K562 (cell line): ENCODE measurements around the gene VARS1. TPM values are rescaled to one million over a fixed set of nuclear protein-coding genes. Genes with fewer than 3 reads are reported as not detected.

Experiments used
- CBX3 ChIP-seq, 2 experiments: IDR thresholded peaks; 1 replicate in 1 of 2; 2 replicates in 1 of 2; pipeline ENCODE4 v1.6.1; 2012; ENCODE audit warnings: inconsistent platforms in 2 of 2, low read length in 2 of 2, borderline replicate concordance in 1 of 2, control low read depth in 1 of 2
- CREBBP ChIP-seq: IDR thresholded peaks from one replicate; pipeline ENCODE4 v1.6.1; 2012; ENCODE audit warnings: low read depth, mild to moderate bottlenecking, control low read depth, inconsistent platforms, low read length
- CXXC5 ChIP-seq: fragments of 250-450 bp; sonication (Bioruptor Pico); IDR thresholded peaks from 2 replicates; pipeline ENCODE4 v1.8.0; 2022; ENCODE audit warnings: inconsistent platforms, mild to moderate bottlenecking, moderate library complexity
- ETV1 ChIP-seq: fragments of 450-650 bp; conservative IDR thresholded peaks from 2 replicates; pipeline ENCODE4 v1.6.1; 2016; ENCODE audit warnings: missing genetic modification characterization, control low read depth, low read depth, missing compliant biosample characterization
- EZH2 ChIP-seq: IDR thresholded peaks from 2 replicates; pipeline ENCODE4 v1.6.1; 2012; ENCODE audit warnings: low read depth, mild to moderate bottlenecking, inconsistent platforms, low read length, borderline replicate concordance
- FOSL1 ChIP-seq: fragments of 200-800 bp; sonication (Bioruptor generic); conservative IDR thresholded peaks from 2 replicates; pipeline ENCODE4 v1.6.1; 2016; ENCODE audit warnings: missing genetic modification characterization, missing compliant biosample characterization
- HSF4 ChIP-seq: fragments of 250-450 bp; sonication (Bioruptor Pico); IDR thresholded peaks from 2 replicates; pipeline ENCODE4 v2.1.2; 2022; ENCODE audit warnings: mild to moderate bottlenecking, moderate library complexity, borderline replicate concordance
- L3MBTL2 ChIP-seq: fragments of 450-650 bp; IDR thresholded peaks from 2 replicates; pipeline ENCODE4 v1.6.1; 2016; ENCODE audit warnings: mild to moderate bottlenecking, moderate library complexity
- MCM5 ChIP-seq: fragments of 450-650 bp; IDR thresholded peaks from 2 replicates; pipeline ENCODE4 v1.6.1; 2016; ENCODE audit warnings: low read depth
- MEIS2 ChIP-seq: fragments of 450-650 bp; IDR thresholded peaks from 2 replicates; pipeline ENCODE4 v1.6.1; 2014; ENCODE audit warnings: mild to moderate bottlenecking; ENCODE audit not compliant: partially characterized antibody
- MYC ChIP-seq, 2 experiments: fragments of 250-450 bp in 1 of 2; sonication (Bioruptor Pico) in 1 of 2; IDR thresholded peaks; 2 replicates each; pipeline versions ENCODE4 v1.5.1 to v1.6.1; 2012 to 2021; ENCODE audit warnings: low read depth in 2 of 2, borderline replicate concordance in 1 of 2, improper control_type of control experiment in 1 of 2, low read length in 1 of 2, mild to moderate bottlenecking in 1 of 2, moderate library complexity in 1 of 2
- NCOA2 ChIP-seq, 2 experiments: fragments of 450-650 bp; IDR thresholded peaks; 2 replicates each; pipeline ENCODE4 v1.6.1; 2018; ENCODE audit warnings: mild to moderate bottlenecking in 2 of 2, moderate library complexity in 1 of 2; ENCODE audit not compliant: partially characterized antibody in 2 of 2
- NEUROD1 ChIP-seq: fragments of 150-350 bp; IDR thresholded peaks from 2 replicates; pipeline ENCODE4 v1.6.1; 2014; ENCODE audit warnings: borderline replicate concordance, low read length, low read depth; ENCODE audit not compliant: partially characterized antibody
- POLR2A ChIP-seq: fragments of 450-650 bp; conservative IDR thresholded peaks from 2 replicates; pipeline ENCODE4 v1.6.1; 2016
- RBFOX2 ChIP-seq: fragments of 200-400 bp; formaldehyde crosslinking; IDR thresholded peaks from 2 replicates; pipeline ENCODE4 v1.6.1; 2017; ENCODE audit warnings: low read depth, mild to moderate bottlenecking, low read length, moderate library complexity
- RBM25 ChIP-seq: fragments of 200-400 bp; formaldehyde crosslinking; IDR thresholded peaks from 2 replicates; pipeline ENCODE4 v1.6.1; 2018; ENCODE audit warnings: low read length, low read depth, moderate library complexity; ENCODE audit not compliant: severe bottlenecking
- SIRT6 ChIP-seq: IDR thresholded peaks from one replicate; pipeline ENCODE4 v1.6.1; 2012; ENCODE audit warnings: low read depth, mild to moderate bottlenecking, control low read depth, inconsistent platforms, low read length, moderate library complexity
- TFAM ChIP-seq: fragments of 250-450 bp; sonication (Bioruptor Pico); conservative IDR thresholded peaks from 2 replicates; pipeline ENCODE4 v1.5.0; 2021; ENCODE audit warnings: mild to moderate bottlenecking, moderate library complexity
- ZNF140 ChIP-seq: fragments of 250-450 bp; sonication (Bioruptor Pico); IDR thresholded peaks from 2 replicates; pipeline ENCODE4 v1.8.0; 2021; ENCODE audit warnings: moderate library complexity, mild to moderate bottlenecking, inconsistent platforms
- ZNF165 ChIP-seq: fragments of 250-450 bp; sonication (Bioruptor Pico); IDR thresholded peaks from 2 replicates; pipeline ENCODE4 v1.4.0; 2020; ENCODE audit warnings: borderline replicate concordance
- ZNF445 ChIP-seq: fragments of 250-450 bp; sonication (Bioruptor Pico); IDR thresholded peaks from 2 replicates; pipeline ENCODE4 v1.4.0; 2020; ENCODE audit warnings: low read depth, mild to moderate bottlenecking, moderate library complexity
- ZNF668 ChIP-seq: fragments of 250-450 bp; sonication (Bioruptor Pico); IDR thresholded peaks from 2 replicates; pipeline ENCODE4 v1.8.0; 2022; ENCODE audit warnings: mild to moderate bottlenecking, inconsistent platforms
- polyA plus RNA-seq, 8 experiments: library from polyadenylated mRNA; depleted of rRNA in 4 of 8; stranded (reverse) in 5 of 8; unstranded in 3 of 8; fragments of >200 nt; fragmentation: Nextera tagmentation in 2 of 8; fragmentation: Illumina TruSeq in 1 of 8; extraction: Ambion mirVana in 2 of 8; extraction: Trizol in 1 of 8; gene quantifications; 2 replicates each; pipeline versions ENCODE4 v1.2.1 to v1.2.3, GENCODE V29; 2011 to 2014; ENCODE audit warnings: inconsistent platforms in 1 of 8, missing spikeins in 1 of 8
- total RNA-seq, 7 experiments: library from RNA; depleted of rRNA in 6 of 7; stranded (reverse); fragments of >200 nt in 6 of 7; fragmentation: Illumina TruSeq in 2 of 7; extraction: Trizol in 2 of 7; gene quantifications; 2 replicates each; pipeline versions ENCODE4 v1.2.1 to v1.2.3, GENCODE V29; 2011 to 2021; ENCODE audit warnings: low replicate concordance in 1 of 7
- TF ChIP-seq, protein P1 (sequence below): fragments of 250-450 bp; sonication (Bioruptor Pico); IDR thresholded peaks from 2 replicates; pipeline ENCODE4 v1.9.0; 2021; ENCODE audit warnings: mild to moderate bottlenecking, inconsistent platforms
- TF ChIP-seq, protein P2 (sequence below): fragments of 250-450 bp; sonication (Bioruptor Pico); IDR thresholded peaks from 2 replicates; pipeline ENCODE4 v1.5.0; 2021; ENCODE audit warnings: mild to moderate bottlenecking, moderate library complexity

Gene VARS1
- total and polyA plus RNA-seq, 9 of the 15 experiments (the other 6 are each of a cell fraction or from before 2014, with no cell fraction given), result 2.9 to 488 (median 130) TPM

DNA sequence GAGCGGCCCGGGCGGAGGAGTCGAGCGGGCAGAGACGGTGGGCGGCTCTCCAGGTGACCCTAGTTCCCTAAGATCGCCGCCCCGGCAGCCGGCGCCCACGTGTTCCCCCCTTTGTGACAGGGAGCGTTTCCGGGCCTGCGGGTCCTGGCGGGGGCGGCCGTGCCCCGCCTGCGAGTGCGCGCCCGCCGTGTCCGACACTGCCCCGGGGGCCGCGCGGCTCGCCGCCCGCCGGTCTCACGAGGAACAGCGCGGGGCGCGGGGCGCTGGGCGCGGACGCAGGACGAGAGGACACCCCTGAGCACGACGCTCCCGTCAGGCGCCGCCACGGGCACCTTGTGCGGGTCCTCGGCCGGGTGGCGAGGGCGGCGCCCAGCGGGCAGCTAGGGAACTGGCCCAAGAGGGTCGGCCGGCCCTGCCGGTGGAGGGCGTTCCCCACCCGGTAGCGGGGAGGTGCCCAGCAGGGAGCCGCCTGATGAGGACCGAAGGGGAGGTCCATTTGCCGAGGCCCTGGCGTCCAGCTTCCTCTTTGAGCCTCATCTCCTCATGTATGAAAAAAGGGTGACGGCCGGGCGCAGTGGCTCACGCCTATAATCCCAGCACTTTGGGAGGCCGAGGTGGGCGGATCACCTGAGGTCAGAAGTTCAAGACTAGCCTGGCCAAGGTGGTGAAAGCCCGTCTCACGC lies at the start of gene VARS1 (continued):
- TF ChIP-seq FOSL1 (tag) (peak; percentile 64), CXXC5 (CRISPR knock-in tag) (peak; percentile 91), RBFOX2 (peak; percentile 75), ZNF140 (CRISPR knock-in tag) (no peak), L3MBTL2 (peak; percentile 94), ZNF165 (CRISPR knock-in tag) (no peak), ZNF668 (CRISPR knock-in tag) (peak; percentile 91), CREBBP (no peak), RBM25 (peak; percentile 63), SIRT6 (no peak), ZNF445 (no peak), TFAM (no peak), NCOA2 (IDR thresholded peaks at IDR 0.05; ENCODE audit: partially characterized antibody in 2 of 2) (peak in 1 of 2 experiments; percentile 96), MYC (IDR thresholded peaks at IDR 0.05; ENCODE audit: low read depth, low read length) (peak; percentile 99), MYC (CRISPR knock-in tag; IDR thresholded peaks at IDR 0.05; ENCODE audit: borderline replicate concordance, low read depth) (no peak), ETV1 (tag) (peak; percentile 65), NEUROD1 (peak; percentile 82), HSF4 (CRISPR knock-in tag) (peak; percentile 87; the same call in 1 of the 2 replicates), MEIS2 (peak; percentile 75), POLR2A (peak; percentile 38; the same call in 1 of the 2 replicates), EZH2 (no peak), CBX3 (IDR thresholded peaks at IDR 0.05; ENCODE audit: borderline replicate concordance in 1 of 2, low read length in 2 of 2) (peak in 1 of 2 experiments; percentile 70; a peak in 1 of 3 replicates), MCM5 (no peak)
- TF ChIP-seq, protein P1, sequence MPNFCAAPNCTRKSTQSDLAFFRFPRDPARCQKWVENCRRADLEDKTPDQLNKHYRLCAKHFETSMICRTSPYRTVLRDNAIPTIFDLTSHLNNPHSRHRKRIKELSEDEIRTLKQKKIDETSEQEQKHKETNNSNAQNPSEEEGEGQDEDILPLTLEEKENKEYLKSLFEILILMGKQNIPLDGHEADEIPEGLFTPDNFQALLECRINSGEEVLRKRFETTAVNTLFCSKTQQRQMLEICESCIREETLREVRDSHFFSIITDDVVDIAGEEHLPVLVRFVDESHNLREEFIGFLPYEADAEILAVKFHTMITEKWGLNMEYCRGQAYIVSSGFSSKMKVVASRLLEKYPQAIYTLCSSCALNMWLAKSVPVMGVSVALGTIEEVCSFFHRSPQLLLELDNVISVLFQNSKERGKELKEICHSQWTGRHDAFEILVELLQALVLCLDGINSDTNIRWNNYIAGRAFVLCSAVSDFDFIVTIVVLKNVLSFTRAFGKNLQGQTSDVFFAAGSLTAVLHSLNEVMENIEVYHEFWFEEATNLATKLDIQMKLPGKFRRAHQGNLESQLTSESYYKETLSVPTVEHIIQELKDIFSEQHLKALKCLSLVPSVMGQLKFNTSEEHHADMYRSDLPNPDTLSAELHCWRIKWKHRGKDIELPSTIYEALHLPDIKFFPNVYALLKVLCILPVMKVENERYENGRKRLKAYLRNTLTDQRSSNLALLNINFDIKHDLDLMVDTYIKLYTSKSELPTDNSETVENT (CRISPR knock-in tag), result peak; percentile 97
- TF ChIP-seq, protein P2, sequence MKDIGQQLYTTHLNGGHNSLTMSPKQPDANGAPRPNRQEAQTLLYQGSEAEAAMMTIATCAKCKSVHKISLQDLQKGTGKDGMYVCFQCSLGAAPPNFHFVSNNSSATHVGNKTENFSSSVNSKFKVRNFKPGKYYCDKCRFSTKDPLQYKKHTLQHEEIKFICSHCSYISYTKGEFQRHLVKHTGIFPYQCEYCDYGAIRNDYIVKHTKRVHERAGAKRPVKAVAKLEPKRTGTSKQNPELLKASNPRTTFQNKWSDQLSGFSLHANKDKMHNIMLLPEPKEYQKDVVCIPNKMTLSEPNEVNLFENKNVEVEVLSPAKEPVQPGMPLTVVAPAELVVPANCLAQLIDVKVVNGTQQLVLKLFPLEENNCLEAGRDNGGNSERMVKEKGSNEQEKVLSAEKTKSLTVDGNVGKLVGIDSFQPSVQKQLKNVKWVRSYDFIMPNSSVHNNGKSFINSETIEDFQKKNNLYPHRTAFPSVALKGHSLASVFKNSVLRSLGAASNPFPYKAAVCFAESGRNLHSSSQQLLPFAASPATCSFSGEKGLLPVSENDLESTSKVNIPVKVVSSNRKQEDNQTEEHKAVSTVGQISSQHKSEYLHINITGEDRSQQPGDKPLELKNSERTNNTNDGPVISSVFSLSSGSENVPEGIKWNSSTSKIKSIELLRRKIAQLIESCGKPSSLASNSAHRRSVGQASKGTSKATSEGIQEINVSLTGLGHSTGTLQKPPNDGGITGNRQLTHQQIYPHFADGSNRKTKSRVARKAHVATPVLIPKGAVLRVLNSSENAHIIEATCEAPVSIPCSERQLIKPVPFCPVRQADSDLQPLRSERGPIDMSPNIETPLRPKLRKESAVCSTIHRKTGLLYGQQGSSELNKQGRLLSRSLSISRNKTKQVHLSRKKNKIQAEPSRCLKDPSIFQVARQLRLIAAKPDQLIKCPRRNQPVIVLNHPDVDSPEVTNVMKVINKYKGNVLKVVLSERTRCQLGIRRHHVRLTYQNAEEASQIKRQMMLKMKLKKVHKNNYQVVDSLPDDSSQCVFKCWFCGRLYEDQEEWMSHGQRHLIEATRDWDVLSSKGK (CRISPR knock-in tag), result no peak
